ENCODE data around the gene TOMM6.

Gene TOMM6

DNA sequence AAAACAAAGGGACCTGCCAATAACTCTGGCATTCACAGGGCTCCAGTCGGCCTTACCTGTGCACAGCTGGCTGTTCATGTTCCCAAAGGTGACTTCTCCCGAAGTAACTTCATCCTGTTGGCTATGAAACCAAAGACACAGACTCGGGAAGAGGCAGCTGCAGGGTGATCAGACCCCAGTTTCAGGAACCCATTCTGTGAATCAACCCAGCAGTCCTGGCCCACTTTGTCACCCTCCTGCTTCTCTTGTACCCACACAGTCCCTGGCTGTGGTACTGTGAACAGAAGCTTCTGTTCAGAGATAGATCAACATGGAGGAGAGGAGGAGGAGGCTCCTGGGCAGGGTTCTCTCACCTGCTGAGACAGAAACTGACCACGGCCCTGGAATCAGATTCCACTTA lies 31.6 kb upstream of the TOMM6 start:
- TF ChIP-seq, protein P1, sequence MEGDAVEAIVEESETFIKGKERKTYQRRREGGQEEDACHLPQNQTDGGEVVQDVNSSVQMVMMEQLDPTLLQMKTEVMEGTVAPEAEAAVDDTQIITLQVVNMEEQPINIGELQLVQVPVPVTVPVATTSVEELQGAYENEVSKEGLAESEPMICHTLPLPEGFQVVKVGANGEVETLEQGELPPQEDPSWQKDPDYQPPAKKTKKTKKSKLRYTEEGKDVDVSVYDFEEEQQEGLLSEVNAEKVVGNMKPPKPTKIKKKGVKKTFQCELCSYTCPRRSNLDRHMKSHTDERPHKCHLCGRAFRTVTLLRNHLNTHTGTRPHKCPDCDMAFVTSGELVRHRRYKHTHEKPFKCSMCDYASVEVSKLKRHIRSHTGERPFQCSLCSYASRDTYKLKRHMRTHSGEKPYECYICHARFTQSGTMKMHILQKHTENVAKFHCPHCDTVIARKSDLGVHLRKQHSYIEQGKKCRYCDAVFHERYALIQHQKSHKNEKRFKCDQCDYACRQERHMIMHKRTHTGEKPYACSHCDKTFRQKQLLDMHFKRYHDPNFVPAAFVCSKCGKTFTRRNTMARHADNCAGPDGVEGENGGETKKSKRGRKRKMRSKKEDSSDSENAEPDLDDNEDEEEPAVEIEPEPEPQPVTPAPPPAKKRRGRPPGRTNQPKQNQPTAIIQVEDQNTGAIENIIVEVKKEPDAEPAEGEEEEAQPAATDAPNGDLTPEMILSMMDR (IDR thresholded peaks at IDR 0.05; ENCODE audit: low read depth, low read length), result no peak

DNA sequence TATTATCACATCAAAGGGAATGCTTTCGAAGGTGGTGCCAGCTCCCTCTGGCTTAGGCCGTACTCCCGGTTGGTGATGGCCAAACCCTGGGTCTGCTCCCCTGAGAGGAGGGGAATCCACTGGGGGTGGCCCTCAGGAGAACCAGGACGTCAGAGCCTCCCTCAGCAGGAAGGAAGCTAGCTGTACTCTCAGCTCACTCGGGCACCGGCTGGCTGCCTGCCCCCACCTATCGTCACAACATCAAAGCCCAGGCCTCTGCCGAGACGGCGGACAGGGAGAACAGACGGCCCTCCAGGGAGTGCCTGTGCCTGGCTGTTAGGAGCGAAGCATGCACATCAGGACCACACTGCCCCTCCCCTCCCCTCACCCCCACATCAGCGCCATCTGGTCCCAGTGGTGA lies 31.1 kb upstream of the TOMM6 start:
- DNase-seq, result peak; percentile 79
- H3K4me3 ChIP-seq (ENCODE audit: low read depth, low read length), result no peak overlapping the region; the same call in 1 of the 2 replicates
- TF ChIP-seq, protein P1 (IDR thresholded peaks at IDR 0.05; ENCODE audit: low read depth, low read length), result no peak
- no peaks in the 10 kb centered on the region for H3K36me3 ChIP-seq
- no peaks in the 10 kb centered on the region; the same call in 1 of the 2 replicates for H3K9me3 ChIP-seq
- H3K4me1 ChIP-seq, result no peaks in the 10 kb centered on the region
- H3K27me3 ChIP-seq, result no peaks in the 10 kb centered on the region

More for the DNA sequence above, 31.6 kb upstream of the TOMM6 start:
- H3K27me3 ChIP-seq, result no peaks in the 10 kb centered on the region
- H3K36me3 ChIP-seq, result no peaks in the 10 kb centered on the region
- H3K9me3 ChIP-seq, result no peaks in the 10 kb centered on the region; the same call in 1 of the 2 replicates
- no peaks in the 10 kb centered on the region for H3K4me1 ChIP-seq
- no peak for DNase-seq
- H3K4me3 ChIP-seq (ENCODE audit: low read depth, low read length), result no peak overlapping the region; the same call in 1 of the 2 replicates

DNA sequence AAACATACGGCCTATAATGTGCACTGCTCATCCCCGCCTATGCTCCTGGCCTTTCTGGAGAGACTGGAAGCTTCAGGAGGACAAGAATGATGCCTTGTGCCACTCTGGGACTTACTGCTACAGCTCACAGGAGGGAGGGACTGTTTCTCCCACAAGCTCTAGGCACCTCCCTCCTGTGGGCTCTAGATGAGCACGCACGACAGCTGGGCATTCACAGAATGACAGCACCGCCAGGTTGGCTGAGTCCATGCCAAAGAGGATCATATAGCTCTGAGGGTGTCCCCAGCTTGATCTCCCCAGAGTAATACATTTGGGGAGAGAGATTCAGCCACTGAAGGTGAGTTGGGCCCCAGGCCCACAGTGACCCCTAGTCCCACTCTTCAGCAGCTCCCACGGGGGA lies 30.2 kb upstream of the TOMM6 start:
- Histone ChIP-seq H3K9me3 (no peaks in the 10 kb centered on the region; the same call in 1 of the 2 replicates), H3K4me3 (ENCODE audit: low read depth, low read length) (no peak overlapping the region), H3K4me1 (no peaks in the 10 kb centered on the region), H3K36me3 (no peaks in the 10 kb centered on the region), H3K27me3 (no peaks in the 10 kb centered on the region)
- TF ChIP-seq, protein P1 (IDR thresholded peaks at IDR 0.05; ENCODE audit: low read depth, low read length), result no peak
- no peak for DNase-seq

DNA sequence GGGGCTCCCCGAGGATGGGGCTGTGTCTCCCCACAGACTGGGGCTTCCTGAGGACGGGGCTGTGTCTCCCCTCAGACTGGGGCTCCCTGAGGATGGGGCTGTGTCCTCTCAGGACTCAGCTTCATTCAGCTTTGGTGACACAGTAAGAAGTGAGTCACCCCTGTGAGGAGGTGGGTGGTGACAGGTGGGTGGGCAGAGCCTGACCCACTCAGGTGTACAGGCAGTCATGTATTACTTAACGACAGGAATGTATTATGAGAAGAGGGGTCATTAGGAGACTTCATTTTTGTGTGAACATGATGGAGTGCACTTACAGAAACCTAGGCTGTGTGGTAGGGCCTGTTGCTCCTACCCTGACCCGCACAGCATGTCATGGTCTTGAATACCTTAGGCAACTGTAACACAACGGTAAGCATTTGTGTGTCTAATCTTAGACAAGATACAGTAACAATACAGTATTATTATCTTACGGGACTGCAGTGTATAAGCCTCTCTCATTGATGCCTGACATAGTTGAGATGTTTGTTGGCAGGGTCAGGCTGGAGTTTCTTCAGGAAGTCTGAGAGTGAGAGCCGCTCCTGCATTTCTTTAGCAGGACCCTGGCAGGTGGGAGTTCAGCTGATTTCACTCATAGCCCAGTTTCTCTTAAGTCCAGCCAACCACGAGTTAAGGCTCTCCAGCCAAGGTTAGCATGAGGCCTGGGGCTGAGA lies 29.4 kb upstream of the TOMM6 start:
- TF ChIP-seq, protein P1 (IDR thresholded peaks at IDR 0.05; ENCODE audit: low read depth, low read length), result no peak
- Histone ChIP-seq H3K4me3 (ENCODE audit: low read depth, low read length) (no peak overlapping the region), H3K36me3 (no peaks in the 10 kb centered on the region), H3K9me3 (no peaks in the 10 kb centered on the region; the same call in 1 of the 2 replicates), H3K27me3 (no peaks in the 10 kb centered on the region), H3K4me1 (no peaks in the 10 kb centered on the region)
- no peak for DNase-seq

DNA sequence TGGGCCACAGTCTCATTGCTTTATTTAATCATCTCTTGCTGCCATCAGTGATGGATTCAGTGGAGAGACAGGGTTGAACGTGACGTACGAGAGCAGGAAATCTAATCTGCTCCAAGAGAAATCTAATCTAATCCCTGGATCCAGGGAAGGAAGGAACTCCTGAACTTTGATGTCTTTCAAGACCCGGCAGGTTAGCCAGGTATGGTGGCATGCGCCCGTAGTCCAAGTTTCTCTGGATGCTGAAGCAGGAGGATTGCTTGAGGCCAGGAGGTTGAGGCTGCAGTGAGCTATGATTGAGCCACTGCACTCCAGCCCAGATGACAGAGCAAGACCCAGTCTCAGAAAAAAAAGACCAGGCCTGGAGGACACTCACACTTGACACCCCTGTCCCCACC lies 28.9 kb upstream of the TOMM6 start:
- no peaks in the 10 kb centered on the region for H3K27me3 ChIP-seq
- TF ChIP-seq, protein P1 (IDR thresholded peaks at IDR 0.05; ENCODE audit: low read depth, low read length), result no peak
- H3K36me3 ChIP-seq, result no peaks in the 10 kb centered on the region
- no peaks in the 10 kb centered on the region; the same call in 1 of the 2 replicates for H3K9me3 ChIP-seq
- H3K4me1 ChIP-seq, result no peaks in the 10 kb centered on the region; the same call in 1 of the 2 replicates
- no peak for DNase-seq
- no peak overlapping the region for H3K4me3 ChIP-seq (ENCODE audit: low read depth, low read length)

Data from BE2C (cell line).